ENCODE data around the gene VRK1. TPM values are rescaled to one million over a fixed set of nuclear protein-coding genes. Genes with fewer than 3 reads are reported as not detected.

The VRK1 gene
- total and polyA plus RNA-seq, 4 donors, result 1.8 to 50.4 (median 3.3) TPM

- Histone ChIP-seq H3K4me1 (ENCODE audit: control insufficient read depth in 4 of 4, insufficient read depth in 4 of 4, low read length in 3 of 4) (no peaks in the 10 kb centered on the region), H3K27ac (ENCODE audit: low read depth in 1 of 2, low read length in 2 of 2) (no peak overlapping the region), H3K36me3 (ENCODE audit: control insufficient read depth in 4 of 4, insufficient read depth in 3 of 4, low read depth in 1 of 4, low read length in 3 of 4) (no peaks in the 10 kb centered on the region), H3K27me3 (ENCODE audit: control insufficient read depth in 4 of 4, insufficient read depth in 4 of 4, low read length in 3 of 4) (peaks cover 0 to 7% (median 2%) of the 10 kb centered on the region in 4 donors), H3K9ac (ENCODE audit: low read depth in 1 of 2, low read length in 2 of 2) (no peak overlapping the region), H3K9me3 (ENCODE audit: control insufficient read depth in 4 of 4, low read length in 3 of 4) (no peaks in the 10 kb centered on the region), H3K4me3 (ENCODE audit: low read depth in 1 of 3, low read length in 3 of 3) (no peak overlapping the region)
- no peak for DNase-seq (ENCODE audit: low spot score)
- TF ChIP-seq TAF1 (conservative IDR thresholded peaks at IDR 0.05), result no peak
- TF ChIP-seq NR2F2 (IDR thresholded peaks at IDR 0.05), result no peak
- no peak for TF ChIP-seq EGR1 (IDR thresholded peaks at IDR 0.05; ENCODE audit: low read depth in 2 of 2)
- no peak for TF ChIP-seq YY1 (IDR thresholded peaks at IDR 0.05)
- TF ChIP-seq, protein P1, sequence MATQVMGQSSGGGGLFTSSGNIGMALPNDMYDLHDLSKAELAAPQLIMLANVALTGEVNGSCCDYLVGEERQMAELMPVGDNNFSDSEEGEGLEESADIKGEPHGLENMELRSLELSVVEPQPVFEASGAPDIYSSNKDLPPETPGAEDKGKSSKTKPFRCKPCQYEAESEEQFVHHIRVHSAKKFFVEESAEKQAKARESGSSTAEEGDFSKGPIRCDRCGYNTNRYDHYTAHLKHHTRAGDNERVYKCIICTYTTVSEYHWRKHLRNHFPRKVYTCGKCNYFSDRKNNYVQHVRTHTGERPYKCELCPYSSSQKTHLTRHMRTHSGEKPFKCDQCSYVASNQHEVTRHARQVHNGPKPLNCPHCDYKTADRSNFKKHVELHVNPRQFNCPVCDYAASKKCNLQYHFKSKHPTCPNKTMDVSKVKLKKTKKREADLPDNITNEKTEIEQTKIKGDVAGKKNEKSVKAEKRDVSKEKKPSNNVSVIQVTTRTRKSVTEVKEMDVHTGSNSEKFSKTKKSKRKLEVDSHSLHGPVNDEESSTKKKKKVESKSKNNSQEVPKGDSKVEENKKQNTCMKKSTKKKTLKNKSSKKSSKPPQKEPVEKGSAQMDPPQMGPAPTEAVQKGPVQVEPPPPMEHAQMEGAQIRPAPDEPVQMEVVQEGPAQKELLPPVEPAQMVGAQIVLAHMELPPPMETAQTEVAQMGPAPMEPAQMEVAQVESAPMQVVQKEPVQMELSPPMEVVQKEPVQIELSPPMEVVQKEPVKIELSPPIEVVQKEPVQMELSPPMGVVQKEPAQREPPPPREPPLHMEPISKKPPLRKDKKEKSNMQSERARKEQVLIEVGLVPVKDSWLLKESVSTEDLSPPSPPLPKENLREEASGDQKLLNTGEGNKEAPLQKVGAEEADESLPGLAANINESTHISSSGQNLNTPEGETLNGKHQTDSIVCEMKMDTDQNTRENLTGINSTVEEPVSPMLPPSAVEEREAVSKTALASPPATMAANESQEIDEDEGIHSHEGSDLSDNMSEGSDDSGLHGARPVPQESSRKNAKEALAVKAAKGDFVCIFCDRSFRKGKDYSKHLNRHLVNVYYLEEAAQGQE (IDR thresholded peaks at IDR 0.05), result no peak
- no peak for TF ChIP-seq SP1 (IDR thresholded peaks at IDR 0.05)
- no peak for TF ChIP-seq HNF4A (conservative IDR thresholded peaks at IDR 0.05)
- TF ChIP-seq, protein P2, sequence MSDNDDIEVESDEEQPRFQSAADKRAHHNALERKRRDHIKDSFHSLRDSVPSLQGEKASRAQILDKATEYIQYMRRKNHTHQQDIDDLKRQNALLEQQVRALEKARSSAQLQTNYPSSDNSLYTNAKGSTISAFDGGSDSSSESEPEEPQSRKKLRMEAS (IDR thresholded peaks at IDR 0.05), result no peak
- no peak for TF ChIP-seq FOXA2 (IDR thresholded peaks at IDR 0.05)
- TF ChIP-seq GABPA (IDR thresholded peaks at IDR 0.05 in 1 of 2, conservative IDR thresholded peaks at IDR 0.05 in 1 of 2), result no peak
- TF ChIP-seq RAD21 (IDR thresholded peaks at IDR 0.05), result no peak
- TF ChIP-seq, protein P3, sequence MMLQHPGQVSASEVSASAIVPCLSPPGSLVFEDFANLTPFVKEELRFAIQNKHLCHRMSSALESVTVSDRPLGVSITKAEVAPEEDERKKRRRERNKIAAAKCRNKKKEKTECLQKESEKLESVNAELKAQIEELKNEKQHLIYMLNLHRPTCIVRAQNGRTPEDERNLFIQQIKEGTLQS (IDR thresholded peaks at IDR 0.05), result no peak
- TF ChIP-seq HNF4G (IDR thresholded peaks at IDR 0.05), result no peak
- TF ChIP-seq CTCF (IDR thresholded peaks at IDR 0.05; ENCODE audit: low read depth, low read length, missing input control), result no peak
- TF ChIP-seq ZBTB33 (IDR thresholded peaks at IDR 0.05), result no peak
- TF ChIP-seq FOXA1 (IDR thresholded peaks at IDR 0.05), result no peak
- TF ChIP-seq RXRA (IDR thresholded peaks at IDR 0.05), result no peak
- TF ChIP-seq JUND (IDR thresholded peaks at IDR 0.05), result no peak
- WGBS, result 60% methylated on average over 6 of the region's 6 CpGs
Observed at GRCh38 chr14:96748362-96748761, 48.8 kb upstream of the VRK1 start.

All from liver (tissue), 9 donors.